Measurements from ENCODE around the gene OVOL1.

The OVOL1 gene

DNA sequence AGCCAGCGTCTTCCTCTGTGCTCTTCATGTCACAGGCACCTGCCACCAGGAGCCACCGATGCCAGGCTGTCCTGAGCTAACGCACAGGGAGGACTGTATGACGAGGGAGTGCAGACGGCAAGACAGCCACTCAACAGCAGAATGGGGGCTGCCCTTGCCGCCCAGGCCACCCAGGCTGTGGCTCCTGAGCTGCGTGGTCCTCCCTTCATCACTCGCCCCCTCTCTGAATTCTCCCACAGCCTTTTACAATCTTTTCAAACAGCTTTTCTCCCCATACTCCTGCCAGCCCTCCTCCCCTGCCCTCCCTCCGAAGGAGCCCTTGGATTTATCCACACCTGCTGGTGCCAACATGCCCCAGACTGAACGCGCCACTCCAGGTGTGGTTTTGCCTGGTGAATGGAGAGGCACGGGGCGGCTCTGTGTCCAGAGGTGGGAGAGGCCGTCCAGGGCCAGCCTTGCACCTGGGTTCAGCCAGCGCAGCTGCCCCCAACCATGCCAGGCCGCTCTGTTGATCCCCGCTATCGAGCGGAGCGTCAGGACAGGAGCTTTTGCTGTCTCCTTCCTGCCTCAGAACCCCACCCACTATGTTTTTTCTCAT, 22.0 kb downstream of the OVOL1 start:
- Histone ChIP-seq H3K4me3 (ENCODE audit: low read length) (no peak overlapping the region), H3K36me3 (ENCODE audit: insufficient read depth, low read length) (no peaks in the 10 kb centered on the region), H3K9ac (ENCODE audit: low read depth, low read length) (no peak overlapping the region), H3K4me1 (ENCODE audit: insufficient read depth, low read length) (no peaks in the 10 kb centered on the region), H3K27ac (ENCODE audit: low read depth, low read length) (no peak overlapping the region), H3K9me3 (ENCODE audit: insufficient read depth, low read depth, low read length) (no peaks in the 10 kb centered on the region), H3K27me3 (ENCODE audit: insufficient read depth, low read length) (0 out of 2 replicates have a peak, but pooled peaks cover 4% of the 10 kb centered on the region)
- 91% methylated on average over 20 of the region's 20 CpGs for WGBS

DNA sequence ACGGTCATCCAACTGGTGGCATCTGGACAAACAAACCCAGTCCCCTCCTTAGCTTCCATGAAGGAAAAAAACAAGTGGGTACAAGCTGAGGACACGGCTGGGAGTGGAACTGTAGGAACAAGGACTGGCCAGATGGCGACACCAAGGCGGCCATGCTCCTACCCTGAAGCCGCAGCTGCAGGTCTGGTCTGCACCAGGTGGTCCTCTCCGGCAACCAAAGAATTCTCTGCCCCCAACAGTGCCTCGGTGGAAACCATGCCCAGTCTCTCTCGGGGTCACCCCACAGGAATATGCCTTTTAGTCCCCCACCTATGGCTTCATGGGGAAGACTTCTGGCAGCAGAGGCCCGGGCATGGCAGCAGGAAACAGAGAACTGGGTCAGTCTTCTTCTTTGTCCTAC, 22.6 kb downstream of the OVOL1 start:
- H3K36me3 ChIP-seq (ENCODE audit: insufficient read depth, low read length), result no peaks in the 10 kb centered on the region
- H3K27ac ChIP-seq (ENCODE audit: low read depth, low read length), result no peak overlapping the region
- H3K27me3 ChIP-seq (ENCODE audit: insufficient read depth, low read length), result 0 out of 2 replicates have a peak, but pooled peaks cover 4% of the 10 kb centered on the region
- H3K4me1 ChIP-seq (ENCODE audit: insufficient read depth, low read length), result no peaks in the 10 kb centered on the region
- no peak overlapping the region for H3K9ac ChIP-seq (ENCODE audit: low read depth, low read length)
- WGBS, result 85% methylated on average over 9 of the region's 9 CpGs
- no peak overlapping the region for H3K4me3 ChIP-seq (ENCODE audit: low read length)
- H3K9me3 ChIP-seq (ENCODE audit: insufficient read depth, low read depth, low read length), result no peaks in the 10 kb centered on the region

DNA sequence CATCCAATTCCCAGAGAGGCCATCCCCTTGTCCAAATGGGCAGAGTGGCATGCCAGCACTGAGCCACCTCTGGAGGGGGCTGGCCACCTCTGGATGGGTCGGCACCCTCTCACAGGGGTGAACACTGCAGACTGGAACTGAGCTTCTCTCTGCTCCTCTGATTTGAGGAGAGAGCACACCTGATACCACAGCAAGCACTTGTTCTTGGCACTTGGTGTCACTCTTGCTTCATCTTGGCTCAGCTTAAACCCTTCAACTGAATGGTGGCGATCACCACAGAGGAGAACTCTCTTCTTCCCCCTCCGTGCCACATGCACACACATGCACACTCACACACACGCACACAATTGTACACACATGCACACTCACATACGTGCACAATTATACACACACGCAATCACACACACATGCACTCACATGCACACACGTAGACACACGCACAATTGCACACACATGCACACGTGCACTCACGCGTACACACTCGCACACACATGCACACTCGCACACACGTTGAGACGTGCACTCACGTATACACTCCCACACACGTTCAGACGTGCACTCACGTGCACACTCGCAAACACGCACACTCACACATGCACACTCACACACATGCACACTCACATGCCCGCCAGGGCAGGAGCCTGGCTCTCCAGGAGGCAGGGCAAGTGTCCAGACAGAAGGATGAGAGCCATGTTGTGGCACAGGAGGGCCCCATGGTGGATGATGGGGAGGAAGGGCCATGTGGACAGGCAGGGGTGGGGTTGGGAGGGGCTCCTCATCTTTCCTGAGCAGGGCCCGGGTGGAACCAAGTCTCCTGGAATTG, 23.4 kb downstream of the OVOL1 start:
- Histone ChIP-seq H3K27me3 (ENCODE audit: insufficient read depth, low read length) (0 out of 2 replicates have a peak, but pooled peaks cover 4% of the 10 kb centered on the region), H3K4me1 (ENCODE audit: insufficient read depth, low read length) (no peaks in the 10 kb centered on the region)
- 89% methylated on average over 23 of the region's 23 CpGs for WGBS

DNA sequence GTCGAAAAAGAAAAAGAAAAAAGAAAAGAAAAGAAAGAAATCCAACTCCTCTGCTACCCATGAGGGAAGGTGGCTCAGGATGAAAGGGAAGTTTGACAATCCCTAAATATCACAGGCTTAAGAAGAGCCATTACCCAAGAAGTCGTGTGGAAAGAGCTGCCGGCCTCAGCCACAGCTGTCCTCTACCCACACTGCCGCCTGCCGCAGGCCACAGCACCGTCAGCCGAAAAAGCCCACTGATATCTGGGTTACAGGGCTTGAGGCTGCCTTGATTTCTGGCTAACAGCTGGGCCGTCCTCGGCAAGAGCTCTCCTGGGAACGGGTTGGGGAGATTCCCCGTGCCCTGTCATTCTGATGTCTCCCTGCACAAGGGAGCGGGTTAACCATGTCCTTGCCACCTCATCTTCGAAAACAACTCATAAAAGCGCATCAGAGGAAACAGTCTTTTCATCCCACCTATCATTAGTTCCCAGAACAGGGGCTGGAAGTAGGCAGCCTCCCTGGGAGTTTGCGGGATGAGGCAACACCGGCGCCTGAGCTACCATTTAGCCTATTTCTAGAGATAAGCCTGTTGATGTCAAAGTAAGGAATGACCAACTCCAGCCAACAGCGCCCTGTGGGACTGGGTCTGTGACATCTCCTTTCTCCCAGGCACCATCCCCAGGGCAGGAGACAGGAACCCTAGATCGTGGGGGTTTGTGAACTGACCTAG, 25.1 kb downstream of the OVOL1 start:
- H3K4me1 ChIP-seq (ENCODE audit: insufficient read depth, low read length), result no peaks in the 10 kb centered on the region
- 80% methylated on average over 17 of the region's 19 CpGs for WGBS
- no peak overlapping the region for H3K27ac ChIP-seq (ENCODE audit: low read depth, low read length)
- no peak overlapping the region for H3K4me3 ChIP-seq (ENCODE audit: low read length)
- H3K9ac ChIP-seq (ENCODE audit: low read depth, low read length), result no peak overlapping the region
- no peaks in the 10 kb centered on the region for H3K9me3 ChIP-seq (ENCODE audit: insufficient read depth, low read depth, low read length)
- H3K36me3 ChIP-seq (ENCODE audit: insufficient read depth, low read length), result no peaks in the 10 kb centered on the region
- peaks cover 7% of the 10 kb centered on the region; the same call in 1 of the 2 replicates for H3K27me3 ChIP-seq (ENCODE audit: insufficient read depth, low read length)

More for the DNA sequence above, 23.4 kb downstream of the OVOL1 start:
- Histone ChIP-seq H3K36me3 (ENCODE audit: insufficient read depth, low read length) (no peaks in the 10 kb centered on the region), H3K9ac (ENCODE audit: low read depth, low read length) (no peak overlapping the region), H3K4me3 (ENCODE audit: low read length) (no peak overlapping the region), H3K9me3 (ENCODE audit: insufficient read depth, low read depth, low read length) (no peaks in the 10 kb centered on the region), H3K27ac (ENCODE audit: low read depth, low read length) (no peak overlapping the region)

DNA sequence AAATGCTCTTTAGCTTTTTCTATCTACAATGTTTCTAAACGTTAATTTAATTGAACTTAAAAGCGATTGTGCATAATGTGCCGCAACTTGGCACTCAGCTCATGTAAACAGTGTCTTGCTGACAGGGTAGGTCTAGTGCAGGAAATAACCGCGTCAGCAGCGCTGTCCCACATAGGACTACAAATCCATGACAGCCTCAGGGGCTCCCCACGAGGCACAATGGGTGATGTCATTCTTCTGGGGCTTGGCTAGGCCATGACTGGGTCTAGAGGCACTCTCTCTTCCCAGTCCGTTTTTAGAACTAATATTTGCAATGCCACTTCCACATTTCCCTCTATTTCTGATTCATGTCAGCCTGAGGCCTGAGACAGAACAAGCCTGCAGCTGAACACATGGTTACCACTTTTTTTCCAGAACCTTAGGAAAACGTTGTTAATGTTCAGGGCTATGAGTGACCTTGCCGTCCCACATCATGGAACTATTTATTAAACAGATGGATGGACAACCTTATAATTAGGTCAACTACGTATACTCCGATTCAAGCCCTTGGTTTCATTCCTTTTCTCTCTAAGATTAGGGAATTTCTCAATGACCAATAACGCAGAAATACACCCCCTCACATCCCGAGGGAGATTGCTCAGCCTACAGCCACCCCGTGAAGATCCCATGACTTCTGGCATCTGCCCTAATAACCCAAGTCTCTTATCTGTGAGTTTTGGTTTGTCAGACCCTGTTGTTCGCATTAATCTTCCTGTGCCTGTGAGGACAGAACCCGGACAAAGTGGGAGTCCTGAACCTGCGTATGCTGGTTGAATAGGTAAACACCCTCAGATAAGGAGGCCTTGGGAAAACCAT, 27.5 kb downstream of the OVOL1 start:
- Histone ChIP-seq H3K9me3 (ENCODE audit: insufficient read depth, low read depth, low read length) (no peaks in the 10 kb centered on the region), H3K4me3 (ENCODE audit: low read length) (no peak overlapping the region), H3K9ac (ENCODE audit: low read depth, low read length) (no peak overlapping the region), H3K27ac (ENCODE audit: low read depth, low read length) (no peak overlapping the region), H3K36me3 (ENCODE audit: insufficient read depth, low read length) (no peaks in the 10 kb centered on the region), H3K4me1 (ENCODE audit: insufficient read depth, low read length) (0 out of 2 replicates have a peak, but pooled peaks cover 3% of the 10 kb centered on the region), H3K27me3 (ENCODE audit: insufficient read depth, low read length) (peaks cover 17% of the 10 kb centered on the region)
- WGBS, result 83% methylated on average over 18 of the region's 18 CpGs

DNA sequence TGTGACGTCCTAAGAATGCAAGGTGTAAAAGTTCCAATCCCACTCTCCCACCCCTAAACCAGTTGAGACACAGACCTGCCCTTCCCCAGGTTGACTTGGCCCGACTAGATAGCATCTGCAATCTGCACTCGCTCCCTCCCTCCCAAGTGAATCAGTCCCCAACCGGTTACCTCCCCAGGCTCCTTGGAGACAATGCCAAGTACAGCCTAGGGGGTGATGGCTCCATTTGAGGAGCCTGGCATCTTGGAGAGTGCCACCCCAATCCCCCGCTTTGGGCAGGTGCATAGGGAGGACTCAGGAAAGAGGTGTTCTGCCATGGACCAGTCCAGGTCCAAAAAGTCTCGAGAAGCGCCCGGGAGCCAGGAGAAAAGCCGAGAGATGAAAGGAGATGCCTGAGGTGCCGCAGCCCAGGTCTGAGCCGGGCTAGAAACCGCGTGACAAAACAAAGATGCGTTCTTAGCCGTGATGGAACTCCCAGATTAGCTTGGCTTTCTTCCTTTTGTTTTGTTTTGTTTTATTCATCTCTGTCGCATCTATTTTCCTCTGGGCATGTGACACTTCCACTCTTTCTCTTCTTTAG, 28.2 kb downstream of the OVOL1 start:
- Histone ChIP-seq H3K9ac (ENCODE audit: low read depth, low read length) (no peak overlapping the region), H3K4me1 (ENCODE audit: insufficient read depth, low read length) (0 out of 2 replicates have a peak, but pooled peaks cover 3% of the 10 kb centered on the region), H3K9me3 (ENCODE audit: insufficient read depth, low read depth, low read length) (no peaks in the 10 kb centered on the region), H3K4me3 (ENCODE audit: low read length) (no peak overlapping the region), H3K27ac (ENCODE audit: low read depth, low read length) (no peak overlapping the region), H3K27me3 (ENCODE audit: insufficient read depth, low read length) (peaks cover 17% of the 10 kb centered on the region), H3K36me3 (ENCODE audit: insufficient read depth, low read length) (no peaks in the 10 kb centered on the region)
- 86% methylated on average over 16 of the region's 16 CpGs for WGBS

DNA sequence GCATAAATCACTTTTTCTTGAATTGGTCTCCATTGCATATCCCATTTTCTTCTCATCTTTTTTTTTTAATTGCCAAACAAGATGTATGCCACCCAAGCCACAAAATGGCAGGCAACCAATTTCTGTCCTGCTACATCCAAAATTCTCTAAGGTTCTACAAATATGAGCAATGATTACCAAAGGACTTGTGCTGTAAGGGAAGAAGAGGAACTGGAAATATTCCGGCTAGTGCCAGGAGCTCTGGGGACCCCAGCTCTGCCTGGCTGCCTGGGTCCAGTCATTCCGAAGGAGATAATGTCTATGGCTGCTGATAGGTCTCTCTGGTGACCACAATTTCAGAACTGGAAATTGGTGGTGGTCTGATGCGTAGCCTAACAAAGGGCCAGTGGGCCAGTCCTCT, 29.8 kb downstream of the OVOL1 start:
- Histone ChIP-seq H3K36me3 (ENCODE audit: insufficient read depth, low read length) (no peaks in the 10 kb centered on the region), H3K9ac (ENCODE audit: low read depth, low read length) (no peak overlapping the region), H3K4me3 (ENCODE audit: low read length) (no peak overlapping the region), H3K4me1 (ENCODE audit: insufficient read depth, low read length) (0 out of 2 replicates have a peak, but pooled peaks cover 3% of the 10 kb centered on the region), H3K27ac (ENCODE audit: low read depth, low read length) (no peak overlapping the region), H3K9me3 (ENCODE audit: insufficient read depth, low read depth, low read length) (no peaks in the 10 kb centered on the region), H3K27me3 (ENCODE audit: insufficient read depth, low read length) (peaks cover 17% of the 10 kb centered on the region)
- 96% methylated on average over 3 of the region's 3 CpGs for WGBS

DNA sequence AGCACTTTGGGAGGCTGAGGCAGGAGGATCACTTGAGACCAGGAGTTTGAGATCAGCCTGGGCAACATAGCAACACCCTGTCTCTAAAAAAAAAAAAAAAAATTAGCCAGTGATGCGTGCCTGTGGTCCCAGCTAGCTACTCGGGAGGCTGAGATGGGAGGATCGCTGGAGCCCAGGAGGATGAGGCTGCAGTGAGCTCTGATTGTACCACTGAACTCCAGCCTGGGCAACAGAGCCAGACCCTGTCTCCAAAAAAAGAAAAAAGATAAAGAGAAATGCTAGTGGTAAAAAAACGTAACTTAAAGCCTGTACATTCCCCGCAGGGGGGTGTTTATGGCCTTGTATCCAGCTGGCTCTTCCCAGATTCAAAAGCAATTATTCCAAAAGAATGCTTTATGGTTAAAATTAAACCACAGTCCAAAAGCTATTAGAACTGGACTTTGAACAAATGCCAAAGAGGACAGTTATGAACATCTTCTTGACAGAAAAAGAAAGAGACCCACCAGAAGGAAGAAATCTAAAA, 30.5 kb downstream of the OVOL1 start:
- Histone ChIP-seq H3K27ac (ENCODE audit: low read depth, low read length) (no peak overlapping the region), H3K4me3 (ENCODE audit: low read length) (peak overlapping the region; percentile 86), H3K9ac (ENCODE audit: low read depth, low read length) (peak overlapping the region; percentile 82), H3K9me3 (ENCODE audit: insufficient read depth, low read depth, low read length) (no peaks in the 10 kb centered on the region), H3K27me3 (ENCODE audit: insufficient read depth, low read length) (peaks cover 14% of the 10 kb centered on the region), H3K36me3 (ENCODE audit: insufficient read depth, low read length) (no peaks in the 10 kb centered on the region), H3K4me1 (ENCODE audit: insufficient read depth, low read length) (0 out of 2 replicates have a peak, but pooled peaks cover 3% of the 10 kb centered on the region)
- 87% methylated on average over 5 of the region's 5 CpGs for WGBS

DNA sequence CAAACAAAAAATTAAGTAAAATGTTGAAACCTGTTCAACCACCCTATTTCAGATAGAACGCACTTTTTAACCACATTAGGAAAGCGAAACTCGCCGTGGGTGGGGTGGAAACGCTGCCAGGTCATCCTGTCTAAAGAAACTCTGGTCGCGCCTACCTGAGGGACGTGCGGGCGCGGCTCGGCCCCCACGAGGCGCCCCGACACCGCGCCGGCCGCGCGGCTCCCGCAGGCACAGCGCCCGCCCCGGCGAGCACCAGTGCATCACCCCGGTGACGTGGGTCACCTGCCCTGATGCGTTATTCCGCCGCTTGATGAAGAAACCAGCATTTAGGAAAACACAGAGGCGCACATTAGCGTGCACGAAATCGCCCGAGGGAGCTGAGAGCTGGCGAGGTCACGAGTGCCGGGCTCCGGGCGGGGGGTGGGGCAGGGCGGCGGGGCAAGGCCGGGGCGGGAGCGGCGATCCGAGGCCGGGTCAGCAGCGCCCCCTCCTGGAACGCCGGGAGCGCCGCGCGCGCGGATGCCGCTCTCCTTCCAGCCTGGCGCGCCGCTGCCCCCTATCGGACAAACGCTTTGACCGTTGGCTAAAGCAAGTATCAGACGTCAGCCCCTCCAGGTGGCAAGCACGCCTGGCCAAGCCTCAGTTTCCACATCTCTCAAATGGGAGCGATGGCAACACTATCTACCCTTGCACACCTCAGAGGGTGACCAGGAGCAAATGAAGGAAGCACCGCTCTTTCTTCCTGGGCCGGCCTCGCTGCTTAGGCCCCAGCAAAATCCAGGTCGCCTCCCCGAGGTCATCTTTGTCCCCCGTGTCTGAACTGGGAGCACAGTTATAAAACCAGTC, 31.2 kb downstream of the OVOL1 start:
- Histone ChIP-seq H3K9me3 (ENCODE audit: insufficient read depth, low read depth, low read length) (no peaks in the 10 kb centered on the region), H3K36me3 (ENCODE audit: insufficient read depth, low read length) (no peaks in the 10 kb centered on the region), H3K27me3 (ENCODE audit: insufficient read depth, low read length) (peaks cover 13% of the 10 kb centered on the region), H3K9ac (ENCODE audit: low read depth, low read length) (peak overlapping the region; percentile 82), H3K4me1 (ENCODE audit: insufficient read depth, low read length) (0 out of 2 replicates have a peak, but pooled peaks cover 3% of the 10 kb centered on the region), H3K27ac (ENCODE audit: low read depth, low read length) (no peak overlapping the region), H3K4me3 (ENCODE audit: low read length) (peak overlapping the region; percentile 86)
- WGBS, result 10% methylated on average over 74 of the region's 74 CpGs

All from HUES64 (cell line).